KMS-11 (cell line): ENCODE results near the gene ASCC3.

Experiments
- H2AFZ ChIP-seq: fragments of 200-600 bp; sonication (generic); 2 replicates; pipeline ENCODE4 v1.6.1; 2016; ENCODE audit warnings: antibody characterized with exemption, mixed run types, low read depth
- H3K27ac ChIP-seq: fragments of 200-600 bp; sonication (generic); 2 replicates; pipeline ENCODE4 v1.6.1; 2016; ENCODE audit warnings: mild to moderate bottlenecking, mixed run types
- H3K27me3 ChIP-seq: fragments of 200-600 bp; sonication (generic); 2 replicates; pipeline ENCODE4 v1.6.1; 2017; ENCODE audit warnings: mild to moderate bottlenecking, low read depth, mixed run types, moderate library complexity; ENCODE audit not compliant: insufficient read depth
- H3K36me3 ChIP-seq: fragments of 200-600 bp; sonication (generic); 2 replicates; pipeline ENCODE4 v1.6.1; 2017; ENCODE audit warnings: mild to moderate bottlenecking, mixed run types; ENCODE audit not compliant: insufficient read depth
- H3K4me1 ChIP-seq: fragments of 200-600 bp; sonication (generic); 2 replicates; pipeline ENCODE4 v1.6.1; 2016; ENCODE audit warnings: mild to moderate bottlenecking, low read depth, mixed run types; ENCODE audit not compliant: poor library complexity, severe bottlenecking
- H3K4me2 ChIP-seq: fragments of 200-600 bp; sonication (generic); 2 replicates; pipeline ENCODE4 v1.7.0; 2016; ENCODE audit warnings: mild to moderate bottlenecking, mixed run types
- H3K4me3 ChIP-seq: fragments of 200-600 bp; sonication (generic); IDR thresholded peaks from 2 replicates; pipeline ENCODE4 v1.6.1; 2017; ENCODE audit warnings: low read depth, low read length, mixed read lengths; ENCODE audit not compliant: insufficient read depth
- H3K79me2 ChIP-seq: fragments of 200-600 bp; sonication (generic); 2 replicates; pipeline ENCODE4 v1.6.1; 2016; ENCODE audit warnings: low read depth, mixed run types; ENCODE audit not compliant: insufficient read depth
- H3K9ac ChIP-seq: fragments of 200-600 bp; sonication (generic); 2 replicates; pipeline ENCODE4 v1.6.1; 2016; ENCODE audit warnings: mild to moderate bottlenecking, mixed run types
- H4K20me1 ChIP-seq: fragments of 200-600 bp; sonication (generic); 2 replicates; pipeline ENCODE4 v1.6.1; 2016; ENCODE audit warnings: mild to moderate bottlenecking, mixed run types; ENCODE audit not compliant: insufficient read depth
- TF ChIP-seq, protein P1 (sequence below): fragments of 200-600 bp; sonication (generic); conservative IDR thresholded peaks from 2 replicates; pipeline ENCODE4 v1.6.1; 2017; ENCODE audit warnings: low read depth, mild to moderate bottlenecking, antibody characterized with exemption, low read length, moderate library complexity, mixed read lengths

ASCC3 gene

GRCh38 chr6:100512203-100512862, 368.8 kb downstream of the ASCC3 start:
- Histone ChIP-seq H4K20me1 (no peaks in the 10 kb centered on the region), H3K79me2 (no peaks in the 10 kb centered on the region), H3K4me1 (no peaks in the 10 kb centered on the region), H2AFZ (no peak overlapping the region), H3K36me3 (no peaks in the 10 kb centered on the region), H3K27ac (no peak overlapping the region), H3K27me3 (no peaks in the 10 kb centered on the region), H3K4me2 (no peak overlapping the region), H3K4me3 (no peak overlapping the region), H3K9ac (no peak overlapping the region)
- TF ChIP-seq, protein P1, sequence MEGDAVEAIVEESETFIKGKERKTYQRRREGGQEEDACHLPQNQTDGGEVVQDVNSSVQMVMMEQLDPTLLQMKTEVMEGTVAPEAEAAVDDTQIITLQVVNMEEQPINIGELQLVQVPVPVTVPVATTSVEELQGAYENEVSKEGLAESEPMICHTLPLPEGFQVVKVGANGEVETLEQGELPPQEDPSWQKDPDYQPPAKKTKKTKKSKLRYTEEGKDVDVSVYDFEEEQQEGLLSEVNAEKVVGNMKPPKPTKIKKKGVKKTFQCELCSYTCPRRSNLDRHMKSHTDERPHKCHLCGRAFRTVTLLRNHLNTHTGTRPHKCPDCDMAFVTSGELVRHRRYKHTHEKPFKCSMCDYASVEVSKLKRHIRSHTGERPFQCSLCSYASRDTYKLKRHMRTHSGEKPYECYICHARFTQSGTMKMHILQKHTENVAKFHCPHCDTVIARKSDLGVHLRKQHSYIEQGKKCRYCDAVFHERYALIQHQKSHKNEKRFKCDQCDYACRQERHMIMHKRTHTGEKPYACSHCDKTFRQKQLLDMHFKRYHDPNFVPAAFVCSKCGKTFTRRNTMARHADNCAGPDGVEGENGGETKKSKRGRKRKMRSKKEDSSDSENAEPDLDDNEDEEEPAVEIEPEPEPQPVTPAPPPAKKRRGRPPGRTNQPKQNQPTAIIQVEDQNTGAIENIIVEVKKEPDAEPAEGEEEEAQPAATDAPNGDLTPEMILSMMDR, result no peak

- no peaks in the 10 kb centered on the region for H3K79me2 ChIP-seq
- no peaks in the 10 kb centered on the region for H3K36me3 ChIP-seq
- H3K4me3 ChIP-seq, result no peak overlapping the region
- H3K27ac ChIP-seq, result no peak overlapping the region
- H4K20me1 ChIP-seq, result no peaks in the 10 kb centered on the region
- no peak overlapping the region for H3K4me2 ChIP-seq
- no peaks in the 10 kb centered on the region for H3K27me3 ChIP-seq
- H2AFZ ChIP-seq, result no peak overlapping the region
- no peak overlapping the region for H3K9ac ChIP-seq
- no peaks in the 10 kb centered on the region for H3K4me1 ChIP-seq
- TF ChIP-seq, protein P1, result no peak
Measured at GRCh38 chr6:100509101-100509500, 372.0 kb downstream of the ASCC3 start.

- H2AFZ ChIP-seq, result no peak overlapping the region
- no peaks in the 10 kb centered on the region for H4K20me1 ChIP-seq
- H3K4me3 ChIP-seq, result no peak overlapping the region
- no peaks in the 10 kb centered on the region for H3K27me3 ChIP-seq
- no peak overlapping the region for H3K4me2 ChIP-seq
- TF ChIP-seq, protein P1, result no peak
- H3K9ac ChIP-seq, result no peak overlapping the region
- no peaks in the 10 kb centered on the region for H3K36me3 ChIP-seq
- H3K79me2 ChIP-seq, result no peaks in the 10 kb centered on the region
- no peaks in the 10 kb centered on the region for H3K4me1 ChIP-seq
- no peak overlapping the region for H3K27ac ChIP-seq
Measured at GRCh38 chr6:100506651-100507050, 374.5 kb downstream of the ASCC3 start.

DNA sequence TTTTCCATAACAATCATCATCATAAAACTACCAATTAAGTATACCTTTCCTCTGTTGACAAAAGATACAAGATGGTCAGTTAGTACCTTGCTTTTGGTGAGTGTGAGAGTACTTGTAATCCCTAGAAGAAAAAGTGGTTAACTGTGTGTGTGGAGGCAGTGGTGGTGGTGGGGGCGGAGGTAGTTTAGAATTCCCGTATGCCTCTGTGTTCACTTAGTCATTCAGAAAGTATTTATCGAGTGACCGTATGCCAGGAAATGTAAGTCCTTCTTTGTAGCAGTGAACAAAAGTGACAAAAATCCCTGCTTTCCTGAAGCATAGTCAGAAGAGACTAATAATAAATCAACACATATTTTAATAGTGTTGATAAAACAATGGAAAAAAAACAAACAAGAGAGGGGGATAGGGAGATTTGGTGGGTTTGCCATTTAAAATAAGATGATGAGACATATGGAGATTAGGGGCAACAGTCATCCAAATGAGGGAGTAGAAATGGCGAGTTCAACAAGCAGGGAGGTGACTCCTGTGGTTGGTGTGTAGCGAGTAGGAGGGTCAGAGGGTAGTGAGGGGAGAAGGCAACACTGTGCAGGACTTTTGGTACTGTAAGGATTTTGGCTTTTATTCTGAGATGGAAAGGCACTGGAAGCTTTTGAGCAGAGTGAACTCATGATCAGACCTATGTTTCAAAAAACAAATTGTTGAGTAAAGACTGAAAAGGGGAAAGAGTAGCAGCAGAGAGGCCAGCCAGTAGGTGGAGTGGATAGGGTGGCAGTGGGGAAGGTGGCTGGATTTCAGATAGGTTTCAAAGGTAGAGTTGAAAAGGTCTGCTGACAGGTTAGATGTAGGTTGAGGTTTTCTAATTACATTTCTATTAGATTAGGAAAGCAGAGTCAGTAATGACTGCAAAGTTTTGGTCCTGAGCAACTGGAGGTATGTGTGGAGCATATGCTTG, 376.1 kb downstream of the ASCC3 start:
- no peak overlapping the region for H3K4me2 ChIP-seq
- H2AFZ ChIP-seq, result no peak overlapping the region
- no peak overlapping the region for H3K27ac ChIP-seq

More for the DNA sequence above, 376.1 kb downstream of the ASCC3 start:
- H4K20me1 ChIP-seq, result no peaks in the 10 kb centered on the region
- no peaks in the 10 kb centered on the region for H3K27me3 ChIP-seq
- no peaks in the 10 kb centered on the region for H3K4me1 ChIP-seq
- TF ChIP-seq, protein P1, result no peak
- no peaks in the 10 kb centered on the region for H3K79me2 ChIP-seq
- H3K36me3 ChIP-seq, result no peaks in the 10 kb centered on the region
- no peak overlapping the region for H3K9ac ChIP-seq
- H3K4me3 ChIP-seq, result no peak overlapping the region
